ENCODE measurements around the gene SYT15.
A peak's percentile ranks its signal among the peaks of the same experiment; 100 is the strongest.
"Not testable (repeated sequence)": the region's sequence is repeated elsewhere in the genome, so short reads cannot be mapped to it uniquely, and the experiment has no call there.

Gene SYT15

GRCh38 chr10:46556515-46557318, 22.2 kb upstream of the SYT15 start, which contains the start of gene GPRIN2:
Gene GPRIN2 (minus strand): TSS chr10:46556658. CDS start chr10:46550736, 5,922 bp downstream.
- DNase-seq (ENCODE audit: low read depth in 2 of 2), result no peak

GRCh38 chr10:46557319-46558121, 21.4 kb upstream of the SYT15 start:
- no peak for DNase-seq (ENCODE audit: low read depth in 2 of 2)

GRCh38 chr10:46558122-46558391, 20.9 kb upstream of the SYT15 start:
- no peak for DNase-seq (ENCODE audit: low read depth in 2 of 2)

GRCh38 chr10:46558392-46559185, 20.3 kb upstream of the SYT15 start:
- no peak for DNase-seq (ENCODE audit: low read depth in 2 of 2)

GRCh38 chr10:46559231-46559671, 19.7 kb upstream of the SYT15 start:
- no peak for DNase-seq (ENCODE audit: low read depth in 2 of 2)

- no peak for DNase-seq (ENCODE audit: low read depth in 2 of 2)
Observed at GRCh38 chr10:46560381-46560780, 18.5 kb upstream of the SYT15 start.

GRCh38 chr10:46560952-46561351, 18.0 kb upstream of the SYT15 start:
- DNase-seq (ENCODE audit: low read depth in 2 of 2), result no peak

- peak in 1 of 2 donors; percentile 30 for DNase-seq (ENCODE audit: low read depth in 2 of 2)
Observed at GRCh38 chr10:46565591-46566332, 13.2 kb upstream of the SYT15 start.

GRCh38 chr10:46567151-46567550, 11.8 kb upstream of the SYT15 start:
- DNase-seq (ENCODE audit: low read depth in 2 of 2), result not testable (repeated sequence)

- not testable (repeated sequence) for DNase-seq (ENCODE audit: low read depth in 2 of 2)
Observed at GRCh38 chr10:46570655-46571054, 8.3 kb upstream of the SYT15 start.

GRCh38 chr10:46572765-46573164, 6.2 kb upstream of the SYT15 start:
- DNase-seq (ENCODE audit: low read depth in 2 of 2), result not testable (repeated sequence)

GRCh38 chr10:46573314-46573713, 5.6 kb upstream of the SYT15 start:
- not testable (repeated sequence) for DNase-seq (ENCODE audit: low read depth in 2 of 2)

- not testable (repeated sequence) for DNase-seq (ENCODE audit: low read depth in 2 of 2)
Observed at GRCh38 chr10:46573884-46574283, 5.0 kb upstream of the SYT15 start.

GRCh38 chr10:46577624-46578473, 1.1 kb upstream of the SYT15 start:
- DNase-seq (ENCODE audit: low read depth in 2 of 2), result not testable (repeated sequence)

- DNase-seq (ENCODE audit: low read depth in 2 of 2), result not testable (repeated sequence)
Observed at GRCh38 chr10:46579378-46579777, 450 bp downstream of the SYT15 start.

GRCh38 chr10:46581997-46582396, 3.1 kb downstream of the SYT15 start:
- not testable (repeated sequence) for DNase-seq (ENCODE audit: low read depth in 2 of 2)

GRCh38 chr10:46582568-46582967, 3.6 kb downstream of the SYT15 start:
- not testable (repeated sequence) for DNase-seq (ENCODE audit: low read depth in 2 of 2)

- not testable (repeated sequence) for DNase-seq (ENCODE audit: low read depth in 2 of 2)
Observed at GRCh38 chr10:46584196-46584595, 5.3 kb downstream of the SYT15 start.

- not testable (repeated sequence) for DNase-seq (ENCODE audit: low read depth in 2 of 2)
Observed at GRCh38 chr10:46585246-46585645, 6.3 kb downstream of the SYT15 start.

GRCh38 chr10:46587546-46587945, 8.6 kb downstream of the SYT15 start:
- DNase-seq (ENCODE audit: low read depth in 2 of 2), result not testable (repeated sequence)
